ENCODE measurements around the gene OVOL1.

OVOL1 gene

GRCh38 chr11:65793144-65793581, 6.3 kb downstream of the OVOL1 start:
- DNase-seq, result peak in 2 of 3 experiments; percentile 65 to 79

GRCh38 chr11:65793625-65794400, 7.0 kb downstream of the OVOL1 start:
- peak in 2 of 3 experiments; percentile 65 to 75 for DNase-seq

- DNase-seq, result no peak
These were observed 8.0 kb downstream of the OVOL1 start for GRCh38 chr11:65794570-65795510.

- no peak for DNase-seq
These were observed 10.1 kb downstream of the OVOL1 start for GRCh38 chr11:65796726-65797601.

- no peak for DNase-seq
These were observed 10.8 kb downstream of the OVOL1 start for GRCh38 chr11:65797711-65798110.

GRCh38 chr11:65798882-65799281, 12.0 kb downstream of the OVOL1 start:
- DNase-seq, result no peak

GRCh38 chr11:65801153-65801987, 14.5 kb downstream of the OVOL1 start:
- DNase-seq, result no peak

- no peak for DNase-seq
These were observed 16.0 kb downstream of the OVOL1 start for GRCh38 chr11:65802841-65803240.

GRCh38 chr11:65803797-65804492, 17.1 kb downstream of the OVOL1 start:
- DNase-seq, result no peak

- no peak for DNase-seq
These were observed 20.1 kb downstream of the OVOL1 start for GRCh38 chr11:65806979-65807378.

GRCh38 chr11:65808744-65809341, 22.0 kb downstream of the OVOL1 start:
- peak in 2 of 3 experiments; percentile 39 to 41 for DNase-seq

GRCh38 chr11:65809496-65809895, 22.6 kb downstream of the OVOL1 start:
- no peak for DNase-seq

- DNase-seq, result peak in 1 of 3 experiments; percentile 24
These were observed 23.4 kb downstream of the OVOL1 start for GRCh38 chr11:65810046-65810868.

- DNase-seq, result no peak
These were observed 25.1 kb downstream of the OVOL1 start for GRCh38 chr11:65811764-65812475.

- DNase-seq, result no peak
These were observed 27.5 kb downstream of the OVOL1 start for GRCh38 chr11:65814131-65814985.

GRCh38 chr11:65814986-65815565, 28.2 kb downstream of the OVOL1 start:
- no peak for DNase-seq

GRCh38 chr11:65816696-65817095, 29.8 kb downstream of the OVOL1 start:
- DNase-seq, result no peak
